ENCODE results near the gene LCORL. TPM values are rescaled to one million over a fixed set of nuclear protein-coding genes. Genes with fewer than 3 reads are reported as not detected.

The LCORL gene
- total and polyA plus RNA-seq, 9 of the 15 experiments (the other 6 are each of a cell fraction or from before 2014, with no cell fraction given): 3.1 to 24.5 (median 11.1) TPM

DNA sequence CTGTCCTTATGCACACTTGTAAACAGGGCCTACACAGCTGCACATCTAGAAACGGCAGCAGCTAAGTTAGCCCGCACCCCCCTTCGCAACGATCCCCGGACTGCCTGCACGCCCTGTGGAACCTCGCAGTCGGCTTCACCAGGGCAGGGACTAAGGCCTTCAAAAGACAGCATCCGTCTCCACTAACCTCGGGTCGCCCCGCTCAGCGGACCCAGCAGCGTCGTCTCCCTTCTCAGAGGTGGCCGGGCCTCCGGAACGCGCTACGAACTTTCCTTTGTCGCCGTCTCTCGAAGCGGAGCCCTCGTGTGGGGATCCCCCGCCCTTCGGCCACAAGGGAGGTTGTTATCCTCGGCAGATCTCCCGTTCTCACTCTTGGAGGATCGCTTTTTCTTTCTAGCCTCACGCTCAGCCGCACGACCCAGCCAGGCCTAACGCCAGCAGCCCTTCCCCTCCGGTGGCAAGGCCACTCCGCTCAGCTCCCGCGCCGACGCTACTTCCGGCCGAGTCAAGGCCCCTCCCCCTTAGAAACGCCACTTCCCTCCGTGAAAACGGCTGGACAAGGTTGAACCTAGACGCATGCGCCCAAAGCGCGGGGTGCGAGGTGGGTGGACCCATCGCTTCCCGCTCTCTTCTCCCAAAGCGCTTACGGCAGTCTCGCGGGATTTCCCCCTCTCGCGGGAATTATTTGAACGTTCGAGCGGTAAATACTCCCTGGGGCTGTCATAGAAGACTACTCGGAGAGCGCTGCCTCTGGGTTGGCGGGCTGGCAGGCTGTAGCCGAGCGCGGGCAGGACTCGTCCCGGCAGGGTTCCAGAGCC lies 211.1 kb downstream of the LCORL start, which contains the start of the genes DCAF16 and NCAPG (continued):
- peak; percentile 47; the same call in 1 of the 2 replicates for TF ChIP-seq ELF1 (tag; IDR thresholded peaks at IDR 0.05)
- peak; percentile 61 for TF ChIP-seq PKNOX1 (IDR thresholded peaks at IDR 0.05)
- TF ChIP-seq RB1 (IDR thresholded peaks at IDR 0.05; ENCODE audit: low read depth): peak; percentile 74
- TF ChIP-seq CHCHD3 (CRISPR knock-in tag; IDR thresholded peaks at IDR 0.05): peak; percentile 40; the same call in 1 of the 2 replicates
- TF ChIP-seq NRF1 (conservative IDR thresholded peaks at IDR 0.05 in 1 of 2, IDR thresholded peaks at IDR 0.05 in 1 of 2): peak; percentile 92 to 93
- no peak; the same call in 1 of the 2 replicates for TF ChIP-seq TOE1 (IDR thresholded peaks at IDR 0.05; ENCODE audit: borderline replicate concordance)
- TF ChIP-seq TOE1 (CRISPR knock-in tag; IDR thresholded peaks at IDR 0.05; ENCODE audit: borderline replicate concordance, low read depth): peak; percentile 76; the same call in 1 of the 2 replicates
- TF ChIP-seq, protein P1, sequence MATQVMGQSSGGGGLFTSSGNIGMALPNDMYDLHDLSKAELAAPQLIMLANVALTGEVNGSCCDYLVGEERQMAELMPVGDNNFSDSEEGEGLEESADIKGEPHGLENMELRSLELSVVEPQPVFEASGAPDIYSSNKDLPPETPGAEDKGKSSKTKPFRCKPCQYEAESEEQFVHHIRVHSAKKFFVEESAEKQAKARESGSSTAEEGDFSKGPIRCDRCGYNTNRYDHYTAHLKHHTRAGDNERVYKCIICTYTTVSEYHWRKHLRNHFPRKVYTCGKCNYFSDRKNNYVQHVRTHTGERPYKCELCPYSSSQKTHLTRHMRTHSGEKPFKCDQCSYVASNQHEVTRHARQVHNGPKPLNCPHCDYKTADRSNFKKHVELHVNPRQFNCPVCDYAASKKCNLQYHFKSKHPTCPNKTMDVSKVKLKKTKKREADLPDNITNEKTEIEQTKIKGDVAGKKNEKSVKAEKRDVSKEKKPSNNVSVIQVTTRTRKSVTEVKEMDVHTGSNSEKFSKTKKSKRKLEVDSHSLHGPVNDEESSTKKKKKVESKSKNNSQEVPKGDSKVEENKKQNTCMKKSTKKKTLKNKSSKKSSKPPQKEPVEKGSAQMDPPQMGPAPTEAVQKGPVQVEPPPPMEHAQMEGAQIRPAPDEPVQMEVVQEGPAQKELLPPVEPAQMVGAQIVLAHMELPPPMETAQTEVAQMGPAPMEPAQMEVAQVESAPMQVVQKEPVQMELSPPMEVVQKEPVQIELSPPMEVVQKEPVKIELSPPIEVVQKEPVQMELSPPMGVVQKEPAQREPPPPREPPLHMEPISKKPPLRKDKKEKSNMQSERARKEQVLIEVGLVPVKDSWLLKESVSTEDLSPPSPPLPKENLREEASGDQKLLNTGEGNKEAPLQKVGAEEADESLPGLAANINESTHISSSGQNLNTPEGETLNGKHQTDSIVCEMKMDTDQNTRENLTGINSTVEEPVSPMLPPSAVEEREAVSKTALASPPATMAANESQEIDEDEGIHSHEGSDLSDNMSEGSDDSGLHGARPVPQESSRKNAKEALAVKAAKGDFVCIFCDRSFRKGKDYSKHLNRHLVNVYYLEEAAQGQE (IDR thresholded peaks at IDR 0.05; ENCODE audit: borderline replicate concordance): no peak
- TF ChIP-seq, protein P1 (CRISPR knock-in tag; IDR thresholded peaks at IDR 0.05; ENCODE audit: low read depth): no peak
- TF ChIP-seq ZZZ3 (IDR thresholded peaks at IDR 0.05): peak; percentile 74; the same call in 1 of the 2 replicates
- TF ChIP-seq, protein P2, sequence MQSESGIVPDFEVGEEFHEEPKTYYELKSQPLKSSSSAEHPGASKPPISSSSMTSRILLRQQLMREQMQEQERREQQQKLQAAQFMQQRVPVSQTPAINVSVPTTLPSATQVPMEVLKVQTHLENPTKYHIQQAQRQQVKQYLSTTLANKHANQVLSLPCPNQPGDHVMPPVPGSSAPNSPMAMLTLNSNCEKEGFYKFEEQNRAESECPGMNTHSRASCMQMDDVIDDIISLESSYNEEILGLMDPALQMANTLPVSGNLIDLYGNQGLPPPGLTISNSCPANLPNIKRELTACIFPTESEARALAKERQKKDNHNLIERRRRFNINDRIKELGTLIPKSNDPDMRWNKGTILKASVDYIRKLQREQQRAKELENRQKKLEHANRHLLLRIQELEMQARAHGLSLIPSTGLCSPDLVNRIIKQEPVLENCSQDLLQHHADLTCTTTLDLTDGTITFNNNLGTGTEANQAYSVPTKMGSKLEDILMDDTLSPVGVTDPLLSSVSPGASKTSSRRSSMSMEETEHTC (IDR thresholded peaks at IDR 0.05): no peak
- peak; percentile 96 for TF ChIP-seq CC2D1A (IDR thresholded peaks at IDR 0.05)
- TF ChIP-seq TFE3 (CRISPR knock-in tag; IDR thresholded peaks at IDR 0.05): no peak
- TF ChIP-seq FOXP1 (CRISPR knock-in tag; IDR thresholded peaks at IDR 0.05): peak; percentile 96
- TF ChIP-seq PML (IDR thresholded peaks at IDR 0.05; ENCODE audit: low read length): peak; percentile 87
- TF ChIP-seq HDAC1 (IDR thresholded peaks at IDR 0.05): peak in 1 of 2 experiments; percentile 92; a peak in 2 of 4 replicates

All from K562 (cell line).